GM18498 (cell line): ENCODE data around the gene C21orf91.
A peak's percentile ranks its signal among the peaks of the same experiment; 100 is the strongest.

Source experiments
- ATAC-seq: cut with Tn5 transposase; IDR thresholded peaks from one replicate; pipeline ENCODE4 v1.9.1; 2021; ENCODE audit warnings: mild to moderate bottlenecking, moderate library complexity; ENCODE audit not compliant: unreplicated experiment

C21orf91 gene

DNA sequence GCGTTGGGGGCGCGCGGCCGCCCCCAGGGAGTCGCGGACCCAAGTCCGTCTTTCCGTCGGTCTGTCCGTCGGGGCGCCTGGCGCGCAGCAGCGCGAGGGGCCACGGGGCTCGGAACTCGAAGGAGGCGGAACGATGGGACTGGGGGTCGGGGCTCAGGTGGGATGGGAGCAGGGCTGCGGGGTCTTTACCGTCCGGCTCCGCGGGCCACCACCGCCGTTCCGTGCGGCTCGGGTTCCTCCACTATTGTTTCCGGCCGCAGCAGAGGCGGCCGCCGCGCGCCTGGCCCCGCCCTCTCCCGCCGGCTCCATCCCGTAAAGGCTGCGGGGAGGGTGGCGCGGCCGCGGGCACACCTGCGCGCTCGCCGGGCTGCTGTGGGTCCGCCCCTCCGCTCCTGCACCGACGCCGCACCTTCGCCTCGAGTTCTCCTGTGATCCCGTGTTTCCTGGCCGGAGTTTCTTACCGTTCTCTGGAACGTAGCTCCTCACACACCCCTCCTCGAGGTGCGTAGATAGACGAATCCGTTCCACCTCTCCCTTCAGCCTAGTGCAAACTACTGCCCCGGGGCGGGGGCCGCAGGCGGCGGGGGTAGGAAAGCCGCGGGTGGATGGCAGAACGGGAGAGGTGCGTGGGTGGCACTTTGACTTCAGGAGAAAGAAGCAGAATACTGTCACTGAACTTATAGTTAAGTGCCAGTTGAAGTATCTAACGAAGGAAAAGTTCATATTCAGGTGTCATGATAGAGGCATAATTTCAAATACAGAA lies at the start of gene C21orf91:
C21orf91 (minus strand) TSS at position 243 of the 763 bp plus-strand sequence. CDS start 1,038 bp downstream, outside the sequence.
- peak; percentile 91 for ATAC-seq

DNA sequence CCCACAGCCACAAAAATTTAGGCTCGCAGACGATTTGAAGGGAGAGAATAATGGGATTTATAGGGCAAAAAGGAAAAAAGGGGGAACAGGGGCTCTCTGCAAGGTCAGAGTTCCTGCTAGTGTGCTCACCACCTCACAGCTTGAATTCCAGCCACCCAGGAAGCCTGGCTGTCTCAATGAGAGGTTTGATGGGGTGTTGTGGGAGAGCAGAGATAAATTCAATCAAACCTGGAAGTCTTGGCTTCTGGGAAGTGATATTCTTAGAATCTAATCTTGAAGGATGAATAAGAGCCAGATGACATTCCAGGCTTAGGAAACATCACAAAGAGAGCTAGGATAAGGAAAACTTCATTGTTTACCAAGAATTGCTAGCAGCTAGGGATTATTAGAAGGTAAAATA lies 47.4 kb upstream of the C21orf91 start:
- no peak for ATAC-seq

DNA sequence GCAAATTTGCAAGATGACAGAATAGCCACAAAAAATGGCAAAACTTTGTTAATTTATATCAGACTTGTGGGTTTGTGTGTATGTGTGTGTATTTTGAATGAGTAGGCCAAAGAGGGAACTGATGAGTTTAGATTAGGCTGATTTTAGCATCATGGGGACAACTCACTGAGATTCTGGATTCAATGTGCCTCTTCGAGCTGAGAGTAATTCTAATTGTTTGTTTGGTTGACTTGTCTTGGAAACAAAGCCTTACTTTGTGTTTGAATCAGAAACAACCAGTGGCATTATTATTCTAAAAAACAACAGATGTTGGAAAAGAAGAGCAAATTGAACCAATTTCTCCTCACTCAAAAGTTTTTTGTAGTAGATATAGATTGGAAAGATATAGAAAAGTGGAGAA lies 40.5 kb upstream of the C21orf91 start:
- ATAC-seq: no peak

DNA sequence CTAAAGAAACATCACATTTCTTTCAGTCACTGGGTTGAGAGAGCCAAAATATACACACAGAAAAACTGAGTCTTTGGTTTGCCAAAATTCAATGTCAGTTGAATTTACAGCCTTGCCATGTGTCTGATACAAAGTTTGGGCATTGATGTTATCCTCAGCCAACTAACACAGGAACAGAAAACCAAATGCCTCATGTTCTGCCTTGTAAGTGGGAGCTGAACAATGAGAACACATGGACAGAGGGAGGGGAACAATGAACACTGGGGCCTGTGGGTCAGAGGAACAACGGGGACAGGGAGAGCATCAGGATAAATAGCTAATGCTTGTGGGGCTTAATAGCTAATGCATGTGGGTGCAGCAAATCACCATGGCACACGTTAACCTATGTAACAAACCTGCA lies 39.6 kb upstream of the C21orf91 start:
- ATAC-seq: no peak

DNA sequence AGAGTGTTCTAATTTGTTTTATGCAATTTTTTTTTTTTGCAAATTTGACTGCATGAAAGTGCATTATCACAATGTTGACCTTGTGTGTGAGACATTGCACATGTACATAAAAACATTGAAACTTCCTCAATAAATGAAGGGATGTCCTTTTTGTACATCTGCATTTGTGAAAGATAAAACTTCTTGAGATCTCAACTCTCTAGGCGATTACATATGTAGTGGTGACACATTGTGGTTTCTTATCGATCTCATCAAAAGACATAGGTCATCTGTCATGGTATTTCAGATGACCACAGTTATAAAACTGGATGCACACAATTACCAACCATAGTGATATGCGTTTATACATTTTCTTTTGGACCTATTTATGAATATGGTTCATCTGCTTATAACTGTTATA lies 35.6 kb upstream of the C21orf91 start:
- no peak for ATAC-seq

DNA sequence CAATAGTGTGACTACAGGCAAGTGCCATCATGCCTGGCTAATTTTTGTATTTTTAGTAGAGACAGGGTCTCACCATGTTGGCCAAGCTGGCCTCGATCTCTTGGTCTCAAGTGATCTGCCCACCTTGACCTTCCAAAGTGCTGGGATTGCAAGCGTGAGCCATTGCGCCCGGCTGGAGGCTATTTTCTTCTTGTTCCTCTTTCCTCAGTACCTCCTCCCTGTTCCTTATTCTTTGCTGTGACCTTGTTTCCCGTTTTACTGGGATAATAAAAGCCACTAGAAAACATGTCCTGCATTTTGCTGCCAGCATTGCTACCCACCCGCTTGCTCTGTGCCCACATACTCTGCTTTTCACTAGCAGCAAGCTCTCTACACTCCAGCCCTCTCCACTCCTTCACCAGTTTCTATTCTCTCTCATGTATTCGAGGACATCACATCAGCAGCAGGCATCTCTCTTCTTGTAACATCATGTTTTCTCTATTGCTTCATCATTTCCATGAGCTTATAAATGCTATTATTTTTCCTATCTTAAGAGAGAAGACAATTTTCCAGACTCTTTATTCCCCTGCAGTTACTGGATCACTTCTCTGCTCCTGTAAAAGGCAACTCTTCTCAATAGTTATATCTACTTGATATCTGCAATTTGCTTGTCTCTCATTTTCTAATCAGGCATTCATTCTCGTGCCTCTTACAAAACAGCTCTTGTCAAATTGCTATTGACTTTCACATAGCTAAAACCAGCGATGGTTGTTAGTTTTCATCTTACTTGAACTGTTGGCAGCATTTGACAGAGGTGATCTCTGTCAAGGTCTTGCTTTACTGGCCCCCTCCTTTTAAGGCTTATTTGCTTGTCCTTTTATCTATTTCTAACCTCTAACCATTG lies 34.5 kb upstream of the C21orf91 start:
- ATAC-seq: no peak

DNA sequence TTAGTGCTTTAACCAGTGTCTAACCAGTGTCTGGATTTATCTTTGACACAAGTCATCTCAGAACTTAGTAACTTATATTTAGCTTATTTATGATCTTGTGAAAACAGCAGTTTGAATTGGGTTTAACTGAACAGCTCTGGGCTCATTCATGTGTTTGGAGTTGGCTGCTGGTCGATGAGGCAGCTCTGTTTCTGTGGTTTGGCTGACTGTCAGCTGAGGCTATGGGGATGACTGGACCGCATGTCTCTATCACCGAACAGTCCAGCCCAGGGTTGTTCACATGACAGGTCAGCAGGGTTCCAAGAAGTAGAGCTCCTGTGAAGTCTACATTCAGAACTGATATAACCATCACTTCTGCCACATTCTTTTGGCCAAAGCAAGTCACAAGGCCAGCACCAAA lies 29.1 kb upstream of the C21orf91 start:
- ATAC-seq: peak; percentile 98

DNA sequence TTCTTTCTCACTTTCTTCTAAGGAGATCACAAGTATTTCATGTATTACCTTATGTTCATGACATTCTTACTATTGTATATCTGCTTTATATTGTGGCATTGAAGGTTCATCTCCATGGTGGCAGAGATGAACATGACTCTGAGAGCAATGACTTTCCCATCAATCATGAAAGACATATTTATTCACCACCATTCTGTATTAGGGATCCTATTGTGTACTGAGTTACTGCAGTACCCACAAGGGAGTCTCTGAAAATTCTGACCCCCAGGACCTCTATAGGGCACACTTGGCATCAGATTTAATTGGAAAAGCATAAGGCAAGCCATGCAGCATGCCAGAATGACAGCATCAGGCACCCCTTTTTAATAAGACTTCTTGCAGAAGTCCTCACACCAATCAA lies 21.9 kb upstream of the C21orf91 start:
- no peak for ATAC-seq

DNA sequence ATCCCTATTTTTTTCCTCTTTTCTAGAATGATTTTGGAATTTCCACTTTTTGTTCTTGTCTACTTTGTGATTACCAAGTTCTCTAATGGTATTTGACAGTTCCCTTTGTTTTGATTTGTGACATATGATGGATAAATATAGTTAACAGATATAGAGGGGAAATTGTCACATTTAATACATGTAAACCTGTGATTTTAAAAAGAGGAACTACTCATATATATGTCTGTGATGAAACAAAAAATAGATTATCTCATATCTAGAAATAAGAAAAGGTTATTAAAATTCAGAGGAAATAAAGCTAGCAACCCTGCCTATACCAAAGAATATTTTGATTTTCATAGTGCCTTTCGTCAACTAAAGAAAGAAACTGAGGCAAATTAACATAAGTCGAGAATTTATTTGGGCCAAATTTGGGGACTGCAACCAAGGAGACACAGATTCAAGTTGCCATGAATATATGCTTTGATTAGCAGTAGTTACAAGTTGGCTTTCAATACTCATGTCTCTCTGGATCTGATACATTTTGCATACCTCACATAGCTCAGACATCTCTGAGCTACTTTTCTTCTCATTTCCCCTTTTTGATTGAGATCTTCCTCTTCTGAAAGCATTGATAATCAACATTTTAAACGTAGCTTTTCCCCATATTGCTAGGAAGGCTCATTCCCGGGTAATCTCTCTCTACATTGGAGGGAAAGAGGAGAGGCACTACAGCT lies 15.6 kb upstream of the C21orf91 start:
- peak; percentile 81 for ATAC-seq

DNA sequence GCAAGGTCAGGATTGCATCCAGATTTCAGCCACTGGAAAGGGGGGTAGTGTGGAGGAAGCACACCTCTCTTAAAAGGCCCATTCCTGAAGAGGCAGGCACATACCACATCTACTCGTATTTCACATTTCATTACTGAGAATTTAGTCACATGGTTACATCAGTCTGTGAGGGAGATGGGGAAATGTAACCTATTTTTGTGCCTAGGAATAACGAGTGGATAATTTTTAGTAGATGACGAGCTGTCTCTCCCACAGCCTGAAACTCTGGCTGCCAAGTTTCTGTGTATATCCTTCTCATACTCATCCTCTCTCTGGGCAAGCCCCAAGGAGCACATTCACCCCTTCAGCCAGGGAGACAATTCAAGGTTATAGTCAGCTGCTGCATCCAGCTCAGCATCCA lies 10.3 kb upstream of the C21orf91 start:
- ATAC-seq: no peak

DNA sequence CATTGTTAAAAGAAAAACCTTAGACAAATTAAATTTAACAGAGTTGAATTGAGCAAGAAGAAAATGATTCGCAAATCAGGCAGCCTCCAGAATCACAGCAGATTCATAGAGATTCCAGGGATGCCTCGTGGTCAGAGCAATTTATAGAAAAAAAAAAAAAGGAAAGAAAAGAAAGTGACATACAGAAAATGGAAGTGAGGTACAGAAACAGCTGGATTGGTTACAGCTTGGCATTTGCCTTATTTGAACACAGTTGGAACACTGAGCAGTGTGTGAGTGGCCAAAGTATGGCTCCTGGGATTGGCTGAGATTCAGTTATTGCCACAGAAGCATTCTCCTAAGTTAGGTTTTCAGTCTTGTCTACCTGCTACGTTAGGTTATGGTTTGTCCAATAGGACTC lies 9.1 kb upstream of the C21orf91 start:
- no peak for ATAC-seq

DNA sequence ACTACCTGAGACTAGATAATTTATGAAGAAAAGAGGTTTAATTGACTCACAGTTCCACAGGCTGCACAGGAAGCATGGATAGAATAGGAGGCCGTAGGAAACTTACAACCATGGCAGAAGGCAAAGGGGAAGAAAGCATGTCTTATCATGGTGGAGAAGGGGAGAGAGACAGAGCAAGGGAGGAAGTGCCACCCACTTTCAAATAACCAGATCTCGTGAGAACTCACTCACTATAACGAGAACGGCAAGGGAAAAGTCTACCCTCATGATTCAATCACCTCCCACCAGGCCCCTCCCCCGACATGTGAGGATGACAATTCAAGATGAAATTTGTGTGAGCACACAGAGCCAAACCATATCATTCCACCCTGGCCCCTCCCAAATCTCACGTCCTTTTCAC lies 4.7 kb upstream of the C21orf91 start:
- ATAC-seq: no peak

DNA sequence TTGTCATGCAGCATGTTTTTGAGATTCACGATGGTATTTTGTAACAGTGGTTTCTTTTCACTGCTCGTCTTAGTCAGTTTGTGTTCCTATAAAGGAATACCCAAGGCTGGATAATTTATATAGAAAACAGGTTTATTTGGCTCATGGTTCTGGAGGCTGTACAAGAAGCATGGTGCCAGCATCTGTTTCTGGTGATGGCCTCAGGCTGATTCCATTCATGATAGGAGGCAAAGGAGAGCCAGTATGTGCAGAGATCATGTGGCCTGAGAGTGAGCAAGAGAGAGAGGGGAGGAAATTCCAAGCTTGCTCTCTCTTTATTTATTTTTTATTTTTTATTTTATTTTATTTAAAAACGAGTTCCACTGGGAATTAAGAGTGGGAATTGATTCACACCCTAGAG lies 2.0 kb upstream of the C21orf91 start:
- no peak for ATAC-seq

DNA sequence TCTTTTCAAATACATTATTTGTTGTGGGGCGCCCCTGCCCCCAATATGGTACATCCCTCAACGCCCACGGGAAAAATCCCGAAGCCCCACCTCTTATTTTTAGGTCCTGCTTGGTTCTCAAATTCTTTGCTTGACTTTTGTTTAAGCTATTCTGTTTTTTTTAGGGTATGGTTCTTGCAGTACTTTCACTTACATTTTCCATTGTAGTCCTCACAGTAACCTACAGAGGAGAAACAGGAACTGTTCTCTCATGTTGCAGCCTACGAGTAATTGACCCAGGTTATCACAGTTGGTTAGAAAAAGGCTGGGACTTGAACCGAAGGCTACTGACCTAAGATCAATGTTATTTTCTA lies 697 bp upstream of the C21orf91 start:
- ATAC-seq: peak; percentile 69

DNA sequence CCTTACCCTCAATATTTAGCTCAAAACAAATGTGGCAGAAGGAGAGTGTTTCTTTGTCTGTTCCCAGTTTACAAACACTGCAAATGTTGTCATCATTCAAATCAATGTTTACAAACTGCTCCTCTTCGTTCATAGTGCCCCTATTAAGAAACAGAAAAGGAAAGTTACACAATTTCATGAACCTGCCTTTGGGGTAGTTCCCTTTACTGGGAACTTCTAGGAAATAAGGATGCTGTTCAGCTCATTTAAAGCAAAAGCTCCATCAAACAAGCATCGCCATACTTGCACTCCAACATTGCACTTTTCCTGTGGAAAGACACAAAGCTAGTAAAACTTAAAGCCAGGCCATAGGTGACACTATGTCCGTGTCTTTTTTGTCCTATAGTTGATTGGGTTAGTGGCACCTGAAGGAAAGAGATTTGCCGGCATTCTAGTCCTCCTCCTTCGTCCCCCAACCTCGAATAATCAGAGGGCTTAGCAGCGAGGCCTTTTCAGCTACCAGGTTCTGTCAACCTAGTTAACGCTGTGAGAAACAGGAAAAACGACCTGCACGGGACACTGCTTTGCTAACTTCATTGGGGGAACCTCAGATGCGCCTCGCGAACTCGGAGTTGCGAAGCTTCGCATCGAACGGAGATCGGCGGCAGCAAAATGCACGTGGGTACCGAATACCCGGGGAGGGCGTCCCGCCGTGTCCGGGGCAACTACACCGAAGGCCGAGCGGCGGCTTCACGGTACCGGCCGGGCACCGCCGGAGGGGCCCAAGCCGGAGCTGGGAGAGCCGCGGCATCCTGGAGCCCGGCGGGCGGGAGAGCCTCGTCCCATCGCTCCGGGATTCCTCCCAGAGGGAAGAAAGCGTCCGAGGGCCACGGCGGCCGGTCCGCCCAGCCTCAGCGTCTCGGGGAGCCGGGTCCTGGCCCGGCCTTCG lies 706 bp downstream of the C21orf91 start:
- peak; percentile 17 for ATAC-seq

DNA sequence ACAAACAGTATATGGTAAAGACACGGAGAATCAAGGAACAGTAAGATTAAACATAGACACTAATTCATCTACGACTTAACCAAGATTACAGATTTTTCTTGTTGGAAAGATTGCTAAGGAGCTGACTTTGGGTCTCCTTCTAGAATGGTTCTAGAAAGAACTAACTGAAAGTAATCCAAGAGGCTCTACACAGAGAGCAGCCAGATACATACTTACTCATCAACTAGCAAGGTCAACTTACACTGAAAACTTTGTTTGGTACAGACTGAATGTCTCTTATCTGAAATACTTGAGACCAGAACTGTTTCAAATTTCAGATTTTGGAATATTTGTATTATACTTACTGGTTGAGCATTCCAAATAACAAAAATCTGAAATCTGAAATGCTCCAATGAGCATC lies 5.8 kb downstream of the C21orf91 start:
- ATAC-seq: no peak

DNA sequence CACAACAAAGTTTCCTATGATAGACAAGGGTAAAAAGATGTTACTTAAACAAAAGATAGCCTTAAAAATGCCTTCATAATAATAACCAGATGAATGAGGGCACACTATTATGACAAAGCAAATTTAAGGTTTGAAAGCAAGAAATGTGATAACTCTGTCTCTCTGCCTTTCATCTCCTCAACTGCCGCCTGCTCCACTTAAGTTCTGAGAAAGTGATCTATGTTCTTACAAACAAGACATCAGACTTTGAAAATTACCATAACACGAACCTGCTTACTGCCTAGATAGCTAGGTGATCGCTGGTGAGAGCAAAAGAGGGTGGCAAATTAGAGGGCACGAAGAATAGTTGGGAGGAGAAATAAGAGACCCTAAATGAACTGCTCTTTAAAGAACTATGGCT lies 13.2 kb downstream of the C21orf91 start:
- no peak for ATAC-seq

DNA sequence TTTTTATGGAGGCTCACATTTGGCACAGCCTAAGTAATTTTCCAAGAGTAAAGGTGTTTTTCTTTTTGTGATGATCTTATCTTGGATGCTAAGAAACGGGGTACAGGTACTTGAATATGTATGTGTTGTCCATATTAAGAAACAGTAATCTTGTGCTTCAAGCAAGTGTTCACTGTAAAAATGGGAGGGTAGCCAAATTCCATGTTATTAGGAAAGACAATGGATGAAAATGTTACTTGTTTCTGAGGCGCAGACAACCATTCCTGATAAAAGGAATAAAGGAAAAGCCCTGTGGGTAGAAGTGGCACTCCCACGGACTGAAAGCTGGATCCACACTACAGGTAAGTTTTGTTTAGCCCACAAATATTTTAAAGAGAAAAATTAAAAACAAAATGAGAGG lies 15.6 kb downstream of the C21orf91 start:
- no peak for ATAC-seq

DNA sequence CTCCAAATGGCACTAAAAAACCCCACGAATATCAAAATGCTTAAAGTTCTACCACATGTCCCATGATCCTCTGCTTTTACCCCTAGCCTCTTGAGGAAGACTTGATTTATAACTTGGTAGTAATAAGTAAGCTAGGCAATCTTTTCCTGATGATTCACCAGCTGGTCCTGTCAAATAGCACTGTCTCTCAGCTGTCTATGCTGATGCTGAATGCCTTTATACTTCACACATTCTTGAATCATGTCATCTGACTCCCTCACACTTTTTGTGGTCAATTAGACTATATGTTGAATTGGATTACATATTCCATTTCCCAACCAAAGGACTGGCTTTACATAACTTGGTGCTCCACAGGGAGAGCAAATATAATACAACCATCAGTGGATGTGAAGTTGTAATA lies 16.6 kb downstream of the C21orf91 start:
- ATAC-seq: no peak

DNA sequence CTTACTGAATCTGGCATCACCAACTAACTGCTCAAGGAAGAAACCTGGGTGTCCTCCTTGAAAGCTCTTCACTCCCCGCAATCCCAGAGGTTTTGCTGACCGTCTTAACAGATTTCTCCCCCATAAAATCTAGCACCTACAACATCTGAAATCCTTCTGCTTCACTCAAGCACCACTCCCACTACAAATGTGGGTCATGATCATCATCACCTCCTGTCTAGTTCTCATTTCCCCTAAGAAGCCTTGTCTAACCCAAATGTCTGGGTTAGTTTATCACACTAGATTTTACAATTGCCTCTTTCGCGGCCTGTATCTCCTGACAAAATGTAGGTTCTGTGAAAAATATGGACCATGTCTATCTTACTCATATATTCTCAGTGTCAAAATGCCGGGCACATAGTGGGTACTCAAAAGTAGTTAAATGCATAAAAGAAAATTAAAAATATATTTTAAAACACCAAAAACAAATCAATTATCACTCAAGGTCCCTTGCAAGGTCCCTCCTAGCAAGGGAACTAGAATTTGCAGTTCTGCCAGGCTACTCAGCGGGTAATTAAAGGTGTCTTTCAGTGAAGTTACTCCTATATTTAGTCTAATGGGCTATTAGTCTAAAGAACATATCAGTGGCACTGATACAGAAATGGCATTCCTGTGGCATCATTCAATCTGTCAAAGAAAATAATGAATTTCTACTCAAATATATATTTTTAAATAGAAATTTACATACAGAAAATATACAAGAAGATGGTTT lies 19.6 kb downstream of the C21orf91 start:
- no peak for ATAC-seq
